Spleen (tissue), 13 donors: ENCODE measurements around the gene PAPPA2. TPM values are rescaled to one million over a fixed set of nuclear protein-coding genes. Genes with fewer than 3 reads are reported as not detected.
"Not testable (repeated sequence)": the region's sequence is repeated elsewhere in the genome, so short reads cannot be mapped to it uniquely, and the experiment has no call there.

ENCODE experiments used
- DNase-seq: peaks from one replicate; pipeline ENCODE4 v3.0.0-alpha.2; 2020
- H3K27ac ChIP-seq, 8 donors: fragments of 200-600 bp; sonication (generic) in 7 of 8; 1 replicate in 4 of 8; 2 replicates in 4 of 8; pipeline versions ENCODE4 v1.5.0 to v1.8.0; 2016 to 2021; ENCODE audit warnings: inconsistent platforms in 4 of 8, mild to moderate bottlenecking in 4 of 8, moderate library complexity in 1 of 8
- H3K27me3 ChIP-seq, 7 donors: fragments of 200-600 bp; sonication (generic) in 6 of 7; replicated peaks in 1 of 7; 1 replicate in 4 of 7; 2 replicates in 3 of 7; pipeline versions ENCODE4 v1.5.0 to v1.8.0; 2016 to 2021; ENCODE audit warnings: inconsistent platforms in 3 of 7, mild to moderate bottlenecking in 1 of 7
- H3K36me3 ChIP-seq, 6 donors: fragments of 200-600 bp; sonication (generic) in 5 of 6; 1 replicate in 4 of 6; 2 replicates in 2 of 6; pipeline versions ENCODE4 v1.5.0 to v1.8.0; 2016 to 2021; ENCODE audit warnings: inconsistent platforms in 2 of 6
- H3K4me1 ChIP-seq, 6 donors: fragments of 200-600 bp; sonication (generic) in 5 of 6; 1 replicate in 3 of 6; 2 replicates in 3 of 6; pipeline versions ENCODE4 v1.5.0 to v1.8.0; 2016 to 2021; ENCODE audit warnings: inconsistent platforms in 3 of 6
- H3K4me3 ChIP-seq, 8 donors: fragments of 200-600 bp; sonication (generic) in 7 of 8; 1 replicate in 4 of 8; 2 replicates in 4 of 8; pipeline versions ENCODE4 v1.5.0 to v1.8.0; 2016 to 2021; ENCODE audit warnings: inconsistent platforms in 4 of 8, mild to moderate bottlenecking in 4 of 8, moderate library complexity in 2 of 8
- H3K9me3 ChIP-seq, 8 donors: fragments of 200-600 bp; sonication (generic) in 7 of 8; 1 replicate in 4 of 8; 2 replicates in 4 of 8; pipeline versions ENCODE4 v1.5.0 to v1.8.0; 2016 to 2021; ENCODE audit warnings: inconsistent platforms in 4 of 8
- CTCF ChIP-seq, 11 experiments: fragments of 200-600 bp in 7 of 11; fragments of 450-650 bp in 4 of 11; sonication (generic) in 4 of 11; IDR thresholded peaks in 8 of 11; conservative IDR thresholded peaks in 3 of 11; 1 replicate in 7 of 11; 2 replicates in 4 of 11; pipeline versions ENCODE4 v1.4.0 to v1.8.0; 2016 to 2021; ENCODE audit warnings: antibody characterized with exemption in 11 of 11, inconsistent platforms in 4 of 11, mild to moderate bottlenecking in 1 of 11
- POLR2A ChIP-seq, 3 donors: fragments of 450-650 bp; IDR thresholded peaks; one replicate each; pipeline ENCODE4 v1.5.1; 2017; ENCODE audit warnings: antibody characterized with exemption in 3 of 3, mild to moderate bottlenecking in 1 of 3
- POLR2AphosphoS5 ChIP-seq, 3 donors: sonication (generic); formaldehyde crosslinking; IDR thresholded peaks; one replicate each; pipeline ENCODE4 v1.5.1; 2017; ENCODE audit warnings: antibody characterized with exemption in 3 of 3
- WGBS, 5 donors: extraction: QIAGEN DNeasy Blood & Tissue Kit in 3 of 5; methylation state at CpG; one replicate each; pipeline versions ENCODE4 v1.1.5 to v1.1.7; 2013 to 2018; 5-methylcytosine and 5-hydroxymethylcytosine counted together
- intact Hi-C: fragments of 100-400 bp; cut with DNase I; formaldehyde crosslinking; loops from one replicate; pipeline ENCODE4 v1.15.0; 2023; ENCODE audit warnings: low total_unique reads
- long read RNA-seq, 2 donors: transcript quantifications; one replicate each; lab custom pipeline, GENCODE V29; 2026
- polyA plus RNA-seq, 3 donors: library from polyadenylated mRNA; stranded (reverse); fragments of 200-250 nt; gene quantifications; one replicate each; pipeline ENCODE4 v1.2.1, GENCODE V29; 2013
- total RNA-seq, 7 donors: library from RNA; depleted of rRNA in 3 of 7; stranded (reverse); fragments of >200 nt in 3 of 7; fragmentation: NEBNext Ultra II Directional in 4 of 7; extraction: Animal tissue kit (Norgen Biotek cat#: 25700) in 4 of 7; gene quantifications; one replicate each; pipeline versions ENCODE4 v1.1.0 to v1.2.1, GENCODE V29; 2016 to 2021
- donor health status: healthy with polysubstance abuse.
- donor health status: DM: no; HTN: no; CAD: no; lungs with moderate emphysema.
- donor health status: DM: no; HTN: no; CAD: no.
- donor health status: Bipolar disorder and iron deficiency.
- donor health status: healthy.
- donor health status: DM: no; HTN: no; CAD: no.
- donor health status: DM: yes; HTN: yes; CAD: no.

Gene PAPPA2
- total RNA-seq (under 1 TPM in 6 of 7 donors, not detected in 1; 0.03 to 0.76 (median 0.07) TPM), polyA plus RNA-seq (under 1 TPM in 1 of 3 donors, not detected in 2; 0.02 TPM)
- long read RNA-seq, donor 1 = 0 reads
- long read RNA-seq, donor 2 = 0 reads

DNA sequence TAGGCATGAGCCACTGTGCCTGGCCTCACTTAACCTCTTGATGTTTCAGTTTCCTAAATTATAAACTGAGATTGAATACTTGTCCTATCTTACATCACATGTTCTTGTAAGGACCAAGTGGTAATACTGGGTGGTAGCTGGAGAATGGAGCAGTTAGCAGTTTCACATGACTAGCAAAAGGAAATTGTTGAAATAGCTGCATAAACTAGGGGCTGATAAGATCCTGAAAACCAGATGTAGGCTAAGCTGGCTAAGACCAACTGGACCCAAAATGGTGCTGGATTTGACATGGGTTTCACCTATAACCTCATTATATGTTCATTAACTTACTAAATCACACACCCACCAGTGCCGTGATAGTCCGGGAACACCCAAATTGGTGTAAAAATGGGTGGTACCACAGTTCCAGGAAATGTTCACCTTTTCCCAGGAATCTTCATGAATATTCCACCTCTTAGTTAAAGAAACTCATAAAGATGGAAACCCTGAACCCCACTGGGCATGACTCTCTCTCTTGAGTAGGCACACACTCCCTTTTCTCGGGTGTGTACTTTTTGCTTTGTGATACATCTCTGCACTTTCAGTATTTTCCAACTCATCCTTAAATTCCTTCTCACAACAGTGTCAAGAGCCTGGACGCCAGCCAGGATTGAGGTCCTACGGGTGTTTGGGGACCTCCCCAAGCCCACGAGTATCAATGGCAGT lies at the start of gene PAPPA2:
PAPPA2 (plus strand) TSS at position 502 of the 705 bp plus-strand sequence. CDS start 93,148 bp downstream, outside the sequence.
- Histone ChIP-seq H3K27ac (no peak within 1 kb of the TSS), H3K27me3 (no peaks in the 10 kb centered on the region), H3K4me3 (no peak within 1 kb of the TSS), H3K36me3 (no peaks in the 10 kb centered on the region), H3K9me3 (peaks cover 0 to 17% (median 5%) of the 10 kb centered on the region in 8 donors), H3K4me1 (no peaks in the 10 kb centered on the region)
- intact Hi-C loops = no loop called here
- no peak for DNase-seq
- TF ChIP-seq POLR2A (IDR thresholded peaks at IDR 0.05) (no peak), CTCF (IDR thresholded peaks at IDR 0.05 in 8 of 11, conservative IDR thresholded peaks at IDR 0.05 in 3 of 11) (no peak), POLR2AphosphoS5 (IDR thresholded peaks at IDR 0.05) (no peak)
- 75 to 88% (median 82%) methylated on average over 6 of the region's 6 CpGs for WGBS, 5 donors

GRCh38 chr1:176416777-176417176 lies 46.2 kb upstream of the PAPPA2 start:
- Histone ChIP-seq H3K36me3 (no peaks in the 10 kb centered on the region), H3K4me3 (no peak overlapping the region), H3K27me3 (peaks cover 0 to 12% (median 0%) of the 10 kb centered on the region in 7 donors), H3K9me3 (no peaks in the 10 kb centered on the region), H3K27ac (no peak overlapping the region), H3K4me1 (no peaks in the 10 kb centered on the region)
- WGBS, 5 donors = 27 to 59% (median 36%) methylated on average over 6 of the region's 6 CpGs
- no peak for DNase-seq
- TF ChIP-seq CTCF (IDR thresholded peaks at IDR 0.05 in 8 of 11, conservative IDR thresholded peaks at IDR 0.05 in 3 of 11) (no peak), POLR2AphosphoS5 (IDR thresholded peaks at IDR 0.05) (no peak), POLR2A (IDR thresholded peaks at IDR 0.05) (no peak)
- intact Hi-C loops = no loop called here

- H3K36me3 ChIP-seq, DNase-seq, H3K27ac ChIP-seq, H3K4me3 ChIP-seq, H3K4me1 ChIP-seq, intact Hi-C loops: not testable (repeated sequence)
- Histone ChIP-seq H3K27me3 (peaks cover 0 to 12% (median 0%) of the 10 kb centered on the region in 7 donors), H3K9me3 (peaks cover 0 to 19% (median 11%) of the 10 kb centered on the region in 8 donors)
- 68 to 90% (median 70%) methylated on average over 1 of the region's 1 CpG for WGBS, 5 donors
These were observed 43.4 kb upstream of the PAPPA2 start for GRCh38 chr1:176419608-176420007.

DNA sequence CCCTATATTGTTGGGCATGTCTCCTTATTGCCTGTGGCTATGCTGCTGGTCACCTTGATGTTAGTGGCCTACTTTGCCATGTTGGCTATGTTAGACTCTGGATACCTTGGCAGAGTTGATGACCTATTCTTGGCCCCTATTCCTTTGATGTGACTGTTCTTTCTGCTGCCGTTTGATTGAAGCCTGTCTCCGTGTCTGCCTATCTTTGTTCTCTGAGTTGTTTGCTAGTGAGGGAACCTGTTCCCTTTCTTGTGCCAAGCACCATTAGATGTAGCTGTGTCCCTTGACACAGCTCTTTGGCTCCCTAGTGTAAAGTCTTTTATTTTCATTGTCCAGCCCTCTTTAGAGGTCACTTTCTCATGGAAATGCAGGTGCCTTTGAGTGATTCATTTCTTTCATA lies 28.7 kb upstream of the PAPPA2 start:
- no peaks in the 10 kb centered on the region for H3K4me1 ChIP-seq
- intact Hi-C loops = no loop called here
- no peaks in the 10 kb centered on the region for H3K9me3 ChIP-seq
- no peak overlapping the region for H3K4me3 ChIP-seq
- H3K27me3 ChIP-seq = no peaks in the 10 kb centered on the region
- TF ChIP-seq POLR2A (IDR thresholded peaks at IDR 0.05) (no peak), POLR2AphosphoS5 (IDR thresholded peaks at IDR 0.05) (no peak), CTCF (IDR thresholded peaks at IDR 0.05 in 8 of 11, conservative IDR thresholded peaks at IDR 0.05 in 3 of 11) (no peak)
- 75 to 85% (median 83%) methylated on average over 2 of the region's 2 CpGs for WGBS, 5 donors
- H3K36me3 ChIP-seq = no peaks in the 10 kb centered on the region
- H3K27ac ChIP-seq = no peak overlapping the region
- DNase-seq = no peak
